NCI-H1092 treated with DMSO at 0.1 percent for 48 hours (cell line): ENCODE measurements around the gene TNIK.
"Not testable (repeated sequence)": the region's sequence is repeated elsewhere in the genome, so short reads cannot be mapped to it uniquely, and the experiment has no call there.

Experiments
- DNase-seq: peaks from one replicate; lab custom pipeline; 2025; lab: John Stamatoyannopoulos, UW

Gene TNIK

GRCh38 chr3:171125010-171125409, 335.2 kb downstream of the TNIK start:
- DNase-seq: no peak

- no peak for DNase-seq
Observed at GRCh38 chr3:171123915-171124314, 336.3 kb downstream of the TNIK start.

GRCh38 chr3:171122861-171123260, 337.3 kb downstream of the TNIK start:
- no peak for DNase-seq

DNA sequence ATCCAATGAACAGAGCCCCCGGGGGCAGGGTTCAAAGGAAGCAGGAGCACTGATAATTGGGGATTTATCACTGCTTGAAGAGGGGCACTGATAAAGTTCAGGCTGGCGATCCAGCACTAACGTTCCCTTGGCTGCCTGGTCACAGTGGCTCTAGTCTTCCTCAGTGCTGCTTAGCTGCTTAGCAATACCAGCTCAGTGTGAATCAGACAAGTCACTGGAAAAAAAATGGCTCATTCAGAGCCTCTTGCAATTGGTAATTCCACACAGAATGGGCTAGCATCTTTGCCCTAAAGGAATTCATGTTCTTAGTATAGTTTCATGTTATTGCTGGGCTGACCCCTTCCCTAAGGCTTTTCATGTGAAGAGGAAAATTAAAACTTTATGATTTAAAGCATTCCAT, 338.0 kb downstream of the TNIK start:
- no peak for DNase-seq

DNA sequence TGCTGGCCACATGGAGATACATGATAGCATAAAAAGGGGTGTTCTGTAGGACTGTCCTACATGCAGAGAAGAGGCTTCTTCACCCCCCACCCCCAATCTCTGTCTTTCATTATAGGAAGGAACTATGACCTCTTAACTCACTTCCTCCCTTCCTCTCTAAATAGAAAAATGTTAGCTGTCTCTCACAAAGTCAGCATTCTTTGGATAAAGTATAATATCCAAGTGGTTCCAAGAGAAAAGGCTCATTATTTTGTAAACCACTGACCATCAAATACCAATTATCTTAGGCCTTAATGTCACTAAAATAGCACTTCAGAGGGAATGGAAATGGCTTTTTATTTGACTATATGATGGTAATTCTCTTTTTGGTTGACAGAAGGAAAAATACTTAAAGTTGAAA, 338.4 kb downstream of the TNIK start:
- DNase-seq: no peak

- not testable (repeated sequence) for DNase-seq
Observed at GRCh38 chr3:171119402-171119801, 340.8 kb downstream of the TNIK start.

- DNase-seq: not testable (repeated sequence)
Observed at GRCh38 chr3:171118993-171119392, 341.2 kb downstream of the TNIK start.

- no peak for DNase-seq
Observed at GRCh38 chr3:171116824-171117395, 343.3 kb downstream of the TNIK start.

- DNase-seq: no peak
Observed at GRCh38 chr3:171116365-171116764, 343.8 kb downstream of the TNIK start.

DNA sequence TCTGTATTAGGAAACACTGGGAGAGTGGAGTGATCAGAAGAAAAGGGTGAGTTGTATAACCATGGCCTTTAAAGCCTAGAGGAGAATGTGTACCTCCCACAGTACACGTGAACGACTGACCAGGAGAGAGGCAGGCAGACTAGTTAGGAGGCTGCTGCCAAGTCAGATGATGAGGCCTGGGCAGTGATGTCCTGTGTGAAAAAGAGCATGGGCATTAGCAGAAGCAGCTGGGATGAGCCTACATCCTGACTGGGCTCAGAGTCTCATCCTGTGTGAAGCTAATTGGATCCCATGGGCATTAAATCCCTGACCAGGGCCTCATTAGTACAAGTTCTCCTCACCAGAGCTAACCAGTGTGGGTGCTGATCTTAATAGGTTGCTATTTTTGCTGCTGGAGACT, 344.5 kb downstream of the TNIK start:
- no peak for DNase-seq

GRCh38 chr3:171113716-171114115, 346.5 kb downstream of the TNIK start:
- DNase-seq: peak; percentile 2

DNA sequence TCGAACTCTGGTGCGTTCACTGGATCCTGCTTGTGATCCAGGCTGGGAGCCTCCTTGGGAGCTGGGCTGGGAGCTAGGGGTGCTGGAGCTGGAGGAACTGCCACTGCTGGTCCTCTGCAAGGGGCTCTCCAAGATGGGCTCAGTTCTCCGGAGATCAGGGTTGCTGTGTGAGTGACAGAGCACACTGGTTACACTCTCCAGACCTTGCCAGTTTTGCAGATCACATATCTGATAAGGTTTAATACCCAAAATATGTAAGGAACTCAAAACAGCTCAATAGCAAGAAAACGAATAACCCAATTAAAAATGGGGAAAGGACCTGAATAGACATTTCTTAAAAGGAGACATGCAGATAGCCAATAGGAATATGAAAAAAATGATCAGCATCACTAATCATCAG, 349.5 kb downstream of the TNIK start:
- no peak for DNase-seq

GRCh38 chr3:171108066-171108465, 352.1 kb downstream of the TNIK start:
- no peak for DNase-seq

- no peak for DNase-seq
Observed at GRCh38 chr3:171103185-171103584, 357.0 kb downstream of the TNIK start.

GRCh38 chr3:171101982-171102641, 358.1 kb downstream of the TNIK start:
- no peak for DNase-seq

DNA sequence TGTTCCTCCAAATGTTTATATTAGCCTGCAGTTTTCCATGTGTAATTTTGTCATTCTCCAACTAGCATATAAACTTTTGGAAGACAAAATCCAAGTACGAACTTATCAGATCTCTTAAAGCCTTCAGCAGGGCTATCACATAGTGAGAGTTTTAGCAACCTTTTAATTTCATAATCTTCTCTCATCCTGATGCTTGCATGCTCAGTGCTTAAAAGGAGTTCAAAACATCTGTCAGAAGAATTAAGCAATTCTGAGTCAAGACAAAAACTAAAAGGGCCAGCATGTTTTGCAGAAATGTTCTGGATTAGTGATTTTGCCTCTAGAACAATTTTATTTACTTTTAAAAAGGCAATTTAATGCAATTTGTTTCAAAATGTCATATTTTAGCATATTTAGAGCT, 360.3 kb downstream of the TNIK start:
- no peak for DNase-seq

DNA sequence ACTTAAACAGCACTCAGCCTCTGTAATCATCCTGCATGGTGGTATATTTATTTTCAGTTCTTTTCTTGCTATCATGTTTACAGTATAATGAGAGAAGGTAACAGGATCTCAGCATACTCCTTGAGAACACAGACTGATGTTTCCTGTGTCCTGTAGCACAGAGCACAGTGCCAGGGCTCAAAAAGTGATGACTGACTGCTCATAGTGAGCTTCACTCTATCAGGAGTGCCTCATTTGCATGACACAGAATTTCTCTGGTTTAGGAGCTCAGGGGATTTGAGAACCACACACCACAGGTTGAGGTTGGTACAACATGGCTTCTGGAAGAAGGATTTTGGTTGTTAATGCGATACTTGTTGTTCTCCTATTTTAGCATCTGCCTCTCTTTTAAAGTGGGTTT, 365.1 kb downstream of the TNIK start:
- peak; percentile 3 for DNase-seq

DNA sequence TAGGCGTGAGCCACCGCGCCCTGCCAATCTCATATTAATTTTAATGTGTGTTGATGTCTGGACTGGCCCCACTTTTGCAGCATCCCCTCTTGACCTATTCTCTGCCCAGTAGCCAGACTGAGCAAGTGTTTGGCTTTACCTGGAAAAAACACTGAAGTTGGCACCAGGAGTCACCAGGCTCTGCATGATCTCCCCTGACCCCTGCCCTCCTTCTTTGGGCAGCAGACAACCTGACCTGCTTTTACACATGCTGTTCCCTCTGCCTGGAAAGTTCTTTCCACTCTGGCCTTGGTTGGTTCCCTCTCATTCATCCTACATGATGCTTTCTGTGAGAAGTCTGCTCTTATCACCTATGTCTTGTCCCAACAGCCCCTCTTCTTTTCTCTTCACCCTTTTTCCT, 365.8 kb downstream of the TNIK start:
- DNase-seq: no peak

DNA sequence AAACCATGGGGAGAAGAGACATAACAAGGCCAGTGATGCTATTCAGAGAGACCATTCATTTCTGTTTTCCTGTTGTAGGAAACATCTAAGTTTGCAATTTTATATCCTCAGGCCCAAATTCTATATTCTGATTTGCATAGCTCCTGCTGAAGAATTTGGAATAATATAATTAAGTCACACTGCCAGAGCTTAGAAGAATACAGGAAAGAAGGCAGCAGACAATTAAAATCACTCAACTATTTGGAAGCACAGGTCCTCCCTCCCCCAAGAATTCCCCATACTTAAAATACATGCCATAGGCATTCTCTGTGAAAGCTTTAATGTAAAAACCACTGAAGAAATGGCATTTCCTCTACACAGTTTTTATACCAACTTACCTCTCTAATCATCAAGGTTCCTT, 366.7 kb downstream of the TNIK start:
- no peak for DNase-seq

- DNase-seq: peak; percentile 72
Observed at GRCh38 chr3:171092467-171092911, 367.7 kb downstream of the TNIK start.

GRCh38 chr3:171090321-171090720, 369.9 kb downstream of the TNIK start:
- DNase-seq: no peak

DNA sequence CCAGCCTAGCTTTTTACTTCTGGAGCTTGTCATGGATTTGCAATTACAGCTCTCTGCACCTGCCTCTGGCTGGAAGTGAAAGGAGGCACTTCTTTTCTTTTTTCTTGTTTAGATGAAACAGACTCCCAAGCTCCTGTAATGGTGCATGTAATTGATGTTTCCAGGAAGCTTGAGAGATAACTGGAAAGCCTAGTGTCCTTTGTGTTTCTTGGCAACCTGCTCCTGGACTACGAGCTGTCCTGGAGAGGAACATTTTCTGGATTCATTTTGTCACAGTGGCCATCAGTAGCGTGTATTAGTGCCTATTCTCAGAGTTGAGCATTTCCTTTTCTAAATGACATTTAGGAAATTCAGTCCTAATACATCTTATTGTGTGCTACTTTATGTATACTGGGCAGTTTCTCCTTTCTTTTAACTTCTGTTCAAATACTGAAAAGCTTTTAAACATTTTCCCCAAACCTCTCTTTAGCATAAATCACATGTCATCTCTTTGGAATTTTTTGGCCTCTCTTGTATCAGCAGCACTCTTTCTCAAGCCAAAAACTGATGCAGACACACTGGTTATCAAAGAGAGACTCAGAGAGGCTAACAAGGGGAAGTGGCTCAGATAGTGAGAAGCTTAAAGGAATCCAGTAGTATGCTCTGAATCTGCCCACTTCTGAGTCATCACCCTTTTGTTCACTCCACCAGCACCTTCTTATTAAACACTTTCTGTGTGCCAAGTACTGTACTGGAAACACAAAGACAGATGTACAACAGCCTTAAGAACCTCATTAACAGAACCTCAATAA, 371.0 kb downstream of the TNIK start:
- peak; percentile 13 for DNase-seq

DNA sequence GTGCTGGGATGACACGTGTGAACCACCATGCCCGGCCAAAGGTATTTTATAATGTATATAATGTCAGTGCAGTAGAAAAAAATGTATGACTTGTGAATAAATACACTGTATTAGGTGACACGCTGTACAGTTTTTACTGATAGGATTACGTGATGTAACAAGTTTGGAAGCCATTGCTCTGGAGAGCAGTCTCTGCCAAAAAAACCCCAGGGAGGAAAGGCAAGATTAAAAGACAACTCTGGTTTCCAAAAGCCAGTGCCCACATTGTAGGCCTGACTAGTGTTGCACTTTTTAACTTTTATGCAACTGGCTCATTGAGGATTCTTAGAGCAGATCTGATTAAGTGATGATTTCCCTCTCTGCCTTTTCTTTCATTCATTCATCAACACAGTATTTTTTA, 371.7 kb downstream of the TNIK start:
- DNase-seq: no peak
